Stimulated activated naive B cell treated with anti-CD40 and anti-IgM and Interleukin-4, amounts not matched to agents 10 μg/mL and 1 μg/mL and 100 μg/mL, for 72 hours (primary cell): Measurements from ENCODE around the gene OR1N1.
"Not testable (repeated sequence)": the region's sequence is repeated elsewhere in the genome, so short reads cannot be mapped to it uniquely, and the experiment has no call there.

Source experiments
- ATAC-seq, 2 donors: fragments of 150-1000 bp; cut with Tn5 transposase; replicated peaks; 2 replicates each; pipeline ENCODE4 v1.10.0; 2021; ENCODE audit warnings: moderate library complexity in 1 of 2
- DNase-seq: peaks from one replicate; pipeline ENCODE4 v3.0.0; 2021
- H3K27ac Mint-ChIP-seq: one replicate; pipeline ENCODE4 v1.8.0; 2022; ENCODE audit warnings: mild to moderate bottlenecking, mixed read lengths
- H3K27me3 Mint-ChIP-seq, 2 donors: one replicate each; pipeline ENCODE4 v1.8.0; 2022; ENCODE audit warnings: mixed read lengths in 2 of 2
- H3K36me3 Mint-ChIP-seq, 2 donors: one replicate each; pipeline ENCODE4 v1.8.0; 2022; ENCODE audit warnings: mixed read lengths in 2 of 2, mild to moderate bottlenecking in 1 of 2
- H3K4me1 Mint-ChIP-seq, 2 donors: one replicate each; pipeline ENCODE4 v1.8.0; 2022; ENCODE audit warnings: mixed read lengths in 2 of 2, mild to moderate bottlenecking in 1 of 2
- H3K4me3 Mint-ChIP-seq, 2 donors: one replicate each; pipeline ENCODE4 v1.8.0; 2022; ENCODE audit warnings: mild to moderate bottlenecking in 2 of 2, mixed read lengths in 2 of 2, moderate library complexity in 1 of 2
- H3K9me3 Mint-ChIP-seq, 2 donors: one replicate each; pipeline ENCODE4 v1.8.0; 2022; ENCODE audit warnings: mixed read lengths in 2 of 2, mild to moderate bottlenecking in 1 of 2

The OR1N1 gene

GRCh38 chr9:122527193-122527592 is at the start of gene OR1N1:
OR1N1 (minus strand) TSS chr9:122527293; CDS start chr9:122527293, 0 bp downstream.
- no peak within 1 kb of the TSS for H3K4me3 Mint-ChIP-seq
- no peak within 1 kb of the TSS for H3K27ac Mint-ChIP-seq
- H3K27me3 Mint-ChIP-seq = peaks cover 20 to 27% of the 10 kb centered on the region in 2 donors

GRCh38 chr9:122572456-122572855 is 45.4 kb upstream of the OR1N1 start:
- H3K36me3 Mint-ChIP-seq = no peaks in the 10 kb centered on the region
- ATAC-seq (peak in 1 of 2 donors; percentile 25), DNase-seq (no peak)
- H3K4me1 Mint-ChIP-seq = no peaks in the 10 kb centered on the region
- H3K4me3 Mint-ChIP-seq = no peak overlapping the region
- peaks cover 12 to 20% of the 10 kb centered on the region in 2 donors for H3K27me3 Mint-ChIP-seq
- no peak overlapping the region for H3K27ac Mint-ChIP-seq
- peaks cover 0 to 2% of the 10 kb centered on the region in 2 donors for H3K9me3 Mint-ChIP-seq

More at GRCh38 chr9:122527193-122527592, at the start of gene OR1N1:
- ATAC-seq (no peak), DNase-seq (no peak)
- Mint-ChIP-seq H3K36me3 (no peaks in the 10 kb centered on the region), H3K9me3 (no peaks in the 10 kb centered on the region), H3K4me1 (no peaks in the 10 kb centered on the region)

- no peaks in the 10 kb centered on the region for H3K36me3 Mint-ChIP-seq
- peaks cover 0 to 5% of the 10 kb centered on the region in 2 donors for H3K9me3 Mint-ChIP-seq
- no peak overlapping the region for H3K4me3 Mint-ChIP-seq
- DNase-seq (no peak), ATAC-seq (no peak)
- no peak overlapping the region for H3K27ac Mint-ChIP-seq
- peaks cover 25 to 28% of the 10 kb centered on the region in 2 donors for H3K27me3 Mint-ChIP-seq
- H3K4me1 Mint-ChIP-seq = no peaks in the 10 kb centered on the region
These were observed 40.8 kb upstream of the OR1N1 start for GRCh38 chr9:122567901-122568300.

GRCh38 chr9:122562134-122562760 is 35.2 kb upstream of the OR1N1 start:
- ATAC-seq (no peak), DNase-seq (no peak)
- H3K27ac Mint-ChIP-seq = no peak overlapping the region
- no peaks in the 10 kb centered on the region for H3K4me1 Mint-ChIP-seq
- no peak overlapping the region for H3K4me3 Mint-ChIP-seq
- peaks cover 0 to 4% of the 10 kb centered on the region in 2 donors for H3K36me3 Mint-ChIP-seq
- peaks cover 0 to 14% of the 10 kb centered on the region in 2 donors for H3K9me3 Mint-ChIP-seq
- H3K27me3 Mint-ChIP-seq = peaks cover 38 to 51% of the 10 kb centered on the region in 2 donors

GRCh38 chr9:122561446-122561845 is 34.4 kb upstream of the OR1N1 start:
- Mint-ChIP-seq H3K27ac (no peak overlapping the region), H3K36me3 (peaks cover 0 to 4% of the 10 kb centered on the region in 2 donors), H3K4me3 (no peak overlapping the region), H3K4me1 (no peaks in the 10 kb centered on the region), H3K27me3 (peaks cover 38 to 51% of the 10 kb centered on the region in 2 donors), H3K9me3 (peaks cover 0 to 14% of the 10 kb centered on the region in 2 donors)
- ATAC-seq = no peak
- no peak for DNase-seq

- Mint-ChIP-seq H3K4me3 (no peak within 1 kb of the TSS), H3K36me3 (no peaks in the 10 kb centered on the region), H3K9me3 (peaks cover 4 to 9% of the 10 kb centered on the region in 2 donors), H3K27me3 (peaks cover 40 to 46% of the 10 kb centered on the region in 2 donors), H3K4me1 (no peaks in the 10 kb centered on the region), H3K27ac (no peak within 1 kb of the TSS)
- no peak for ATAC-seq
- DNase-seq = no peak
These were observed 25.7 kb upstream of the OR1N1 start, which contains the start of gene OR1N2 for GRCh38 chr9:122552812-122553211. OR1N2 (plus strand) TSS chr9:122553112; CDS start chr9:122553212, 100 bp downstream.

GRCh38 chr9:122551371-122551770 is 24.3 kb upstream of the OR1N1 start:
- Mint-ChIP-seq H3K27me3 (peaks cover 46% of the 10 kb centered on the region in 2 donors), H3K4me3 (no peak overlapping the region), H3K27ac (no peak overlapping the region), H3K4me1 (no peaks in the 10 kb centered on the region), H3K36me3 (no peaks in the 10 kb centered on the region), H3K9me3 (peaks cover 4 to 9% of the 10 kb centered on the region in 2 donors)
- DNase-seq (no peak), ATAC-seq (no peak)

- Mint-ChIP-seq H3K27me3 (peaks cover 40 to 46% of the 10 kb centered on the region in 2 donors), H3K36me3 (no peaks in the 10 kb centered on the region), H3K27ac (no peak overlapping the region), H3K4me1 (no peaks in the 10 kb centered on the region), H3K9me3 (peaks cover 4 to 9% of the 10 kb centered on the region in 2 donors), H3K4me3 (no peak overlapping the region)
- DNase-seq (no peak), ATAC-seq (no peak)
These were observed 19.1 kb upstream of the OR1N1 start for GRCh38 chr9:122546196-122546595.

- no peaks in the 10 kb centered on the region for H3K4me1 Mint-ChIP-seq
These were observed 11.7 kb upstream of the OR1N1 start for GRCh38 chr9:122538757-122539156.

GRCh38 chr9:122537066-122537465 is 10.0 kb upstream of the OR1N1 start:
- not testable (repeated sequence) for H3K4me1 Mint-ChIP-seq, H3K9me3 Mint-ChIP-seq, H3K4me3 Mint-ChIP-seq, H3K36me3 Mint-ChIP-seq, ATAC-seq, DNase-seq, H3K27ac Mint-ChIP-seq
- peaks cover 9 to 30% of the 10 kb centered on the region in 2 donors for H3K27me3 Mint-ChIP-seq

More at GRCh38 chr9:122538757-122539156, 11.7 kb upstream of the OR1N1 start:
- Mint-ChIP-seq H3K36me3 (no peaks in the 10 kb centered on the region), H3K27ac (no peak overlapping the region), H3K27me3 (peaks cover 16 to 33% of the 10 kb centered on the region in 2 donors), H3K9me3 (peaks cover 5 to 6% of the 10 kb centered on the region in 2 donors), H3K4me3 (no peak overlapping the region)
- DNase-seq (no peak), ATAC-seq (no peak)

GRCh38 chr9:122536134-122536533 is 9.0 kb upstream of the OR1N1 start:
- Mint-ChIP-seq H3K27me3 (peaks cover 4 to 25% of the 10 kb centered on the region in 2 donors), H3K27ac (no peak overlapping the region), H3K9me3 (peaks cover 5 to 6% of the 10 kb centered on the region in 2 donors)

GRCh38 chr9:122531157-122531556 is 4.1 kb upstream of the OR1N1 start:
- DNase-seq, H3K4me1 Mint-ChIP-seq, H3K9me3 Mint-ChIP-seq, H3K36me3 Mint-ChIP-seq, H3K4me3 Mint-ChIP-seq, ATAC-seq, H3K27ac Mint-ChIP-seq: not testable (repeated sequence)
- peaks cover 12 to 44% of the 10 kb centered on the region in 2 donors for H3K27me3 Mint-ChIP-seq

More at GRCh38 chr9:122536134-122536533, 9.0 kb upstream of the OR1N1 start:
- ATAC-seq = no peak
- no peak overlapping the region for H3K4me3 Mint-ChIP-seq
- no peak for DNase-seq
- no peaks in the 10 kb centered on the region for H3K36me3 Mint-ChIP-seq
- H3K4me1 Mint-ChIP-seq = no peaks in the 10 kb centered on the region

GRCh38 chr9:122526602-122527001 is 491 bp downstream of the OR1N1 start:
- Mint-ChIP-seq H3K36me3 (no peaks in the 10 kb centered on the region), H3K4me1 (no peaks in the 10 kb centered on the region), H3K27ac (no peak overlapping the region), H3K4me3 (no peak overlapping the region), H3K27me3 (peaks cover 20 to 27% of the 10 kb centered on the region in 2 donors), H3K9me3 (no peaks in the 10 kb centered on the region)
- DNase-seq (no peak), ATAC-seq (no peak)

GRCh38 chr9:122519376-122519775 is 7.7 kb downstream of the OR1N1 start:
- ATAC-seq (no peak), DNase-seq (no peak)
- Mint-ChIP-seq H3K4me1 (no peaks in the 10 kb centered on the region), H3K27me3 (peaks cover 14% of the 10 kb centered on the region in 2 donors), H3K9me3 (no peaks in the 10 kb centered on the region), H3K36me3 (no peaks in the 10 kb centered on the region), H3K4me3 (no peak overlapping the region), H3K27ac (no peak overlapping the region)

GRCh38 chr9:122518841-122519240 is 8.3 kb downstream of the OR1N1 start, which contains the start of gene OR1J4:
OR1J4 (plus strand) TSS chr9:122519141; CDS start chr9:122519141, 0 bp downstream.
- Mint-ChIP-seq H3K27me3 (peaks cover 14 to 16% of the 10 kb centered on the region in 2 donors), H3K27ac (no peak within 1 kb of the TSS)

More at GRCh38 chr9:122518841-122519240, 8.3 kb downstream of the OR1N1 start, which contains the start of gene OR1J4:
- no peaks in the 10 kb centered on the region for H3K9me3 Mint-ChIP-seq
- DNase-seq = no peak
- H3K4me3 Mint-ChIP-seq = no peak within 1 kb of the TSS
- ATAC-seq = no peak
- H3K4me1 Mint-ChIP-seq = no peaks in the 10 kb centered on the region
- H3K36me3 Mint-ChIP-seq = no peaks in the 10 kb centered on the region
